Body of pancreas (tissue), 4 donors: ENCODE results near the gene LTC4S.

Source experiments
- POLR2A ChIP-seq, 3 donors: fragments of 450-650 bp; IDR thresholded peaks; one replicate each; pipeline ENCODE4 v1.6.1; 2016; ENCODE audit warnings: antibody characterized with exemption in 3 of 3, mild to moderate bottlenecking in 2 of 3
- TF ChIP-seq, protein P1 (sequence below), 7 experiments: fragments of 450-650 bp in 4 of 7; fragments of 200-600 bp in 3 of 7; sonication (generic) in 3 of 7; IDR thresholded peaks; one replicate each; pipeline ENCODE4 v1.5.1; 2016 to 2019; ENCODE audit warnings: antibody characterized with exemption in 7 of 7

DNA sequence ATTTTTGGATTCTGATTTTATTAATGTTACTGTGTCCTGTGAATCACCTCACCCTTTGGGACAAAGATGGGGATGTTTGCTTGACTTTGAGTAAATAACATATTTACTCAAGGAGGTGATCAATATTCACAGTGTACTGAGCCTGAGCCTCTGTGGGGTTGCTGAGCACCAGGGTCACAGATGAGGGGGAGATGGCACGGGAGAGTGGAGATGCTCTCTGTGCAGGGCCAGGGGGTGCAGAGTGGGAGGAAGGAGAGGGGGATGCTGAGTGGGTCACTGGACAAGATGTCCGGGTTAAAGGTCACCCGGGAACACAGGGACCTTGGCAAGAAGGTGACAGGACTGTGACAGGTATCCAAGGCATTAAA, 30.9 kb downstream of the LTC4S start:
- no peak for TF ChIP-seq POLR2A (IDR thresholded peaks at IDR 0.05)
- TF ChIP-seq, protein P1, sequence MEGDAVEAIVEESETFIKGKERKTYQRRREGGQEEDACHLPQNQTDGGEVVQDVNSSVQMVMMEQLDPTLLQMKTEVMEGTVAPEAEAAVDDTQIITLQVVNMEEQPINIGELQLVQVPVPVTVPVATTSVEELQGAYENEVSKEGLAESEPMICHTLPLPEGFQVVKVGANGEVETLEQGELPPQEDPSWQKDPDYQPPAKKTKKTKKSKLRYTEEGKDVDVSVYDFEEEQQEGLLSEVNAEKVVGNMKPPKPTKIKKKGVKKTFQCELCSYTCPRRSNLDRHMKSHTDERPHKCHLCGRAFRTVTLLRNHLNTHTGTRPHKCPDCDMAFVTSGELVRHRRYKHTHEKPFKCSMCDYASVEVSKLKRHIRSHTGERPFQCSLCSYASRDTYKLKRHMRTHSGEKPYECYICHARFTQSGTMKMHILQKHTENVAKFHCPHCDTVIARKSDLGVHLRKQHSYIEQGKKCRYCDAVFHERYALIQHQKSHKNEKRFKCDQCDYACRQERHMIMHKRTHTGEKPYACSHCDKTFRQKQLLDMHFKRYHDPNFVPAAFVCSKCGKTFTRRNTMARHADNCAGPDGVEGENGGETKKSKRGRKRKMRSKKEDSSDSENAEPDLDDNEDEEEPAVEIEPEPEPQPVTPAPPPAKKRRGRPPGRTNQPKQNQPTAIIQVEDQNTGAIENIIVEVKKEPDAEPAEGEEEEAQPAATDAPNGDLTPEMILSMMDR (IDR thresholded peaks at IDR 0.05), result no peak
